Fibroblast of skin of abdomen (primary cell): ENCODE data around the gene FEN1.

ENCODE experiments used
- DNase-seq: peaks from one replicate; pipeline ENCODE4 v3.0.0-alpha.2; 2013

FEN1 gene

DNA sequence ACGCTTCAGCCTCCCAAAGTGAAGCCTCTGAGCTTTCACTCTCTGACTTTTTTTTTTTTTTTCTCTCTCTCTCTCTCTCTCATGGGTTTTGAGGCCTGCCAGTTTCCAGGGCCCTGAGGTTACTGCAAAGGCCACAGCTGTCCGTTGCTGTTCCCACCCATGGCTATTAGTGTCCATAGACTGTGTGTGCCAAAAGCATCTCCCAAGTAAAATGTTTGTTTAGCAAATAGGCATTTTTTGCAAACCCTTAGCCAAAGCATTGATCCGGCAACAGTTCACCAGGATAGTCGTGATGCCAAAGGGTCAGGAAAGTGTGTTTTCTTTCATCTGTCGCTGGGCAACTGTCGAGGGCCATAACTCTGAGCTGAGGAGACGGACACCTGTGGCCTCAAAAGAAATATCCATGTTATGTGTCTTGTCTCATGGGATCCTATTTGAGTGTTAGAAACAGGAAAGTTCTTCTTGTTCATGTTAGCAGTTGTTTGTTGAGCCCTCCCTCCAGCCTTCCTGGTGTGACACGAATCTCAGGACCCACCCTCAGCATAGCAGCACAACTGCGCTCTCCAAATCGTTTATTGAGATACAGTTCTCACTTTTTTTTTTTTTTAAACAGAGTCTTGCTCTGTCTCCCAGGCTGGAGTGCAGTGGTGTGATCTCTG lies 53.8 kb downstream of the FEN1 start:
- no peak for DNase-seq
